ENCODE measurements around the gene RB1. TPM values are rescaled to one million over a fixed set of nuclear protein-coding genes. Genes with fewer than 3 reads are reported as not detected.

Gene RB1
- total RNA-seq, 2 experiments from 2014 or later: 25.1 to 25.6 TPM

DNA sequence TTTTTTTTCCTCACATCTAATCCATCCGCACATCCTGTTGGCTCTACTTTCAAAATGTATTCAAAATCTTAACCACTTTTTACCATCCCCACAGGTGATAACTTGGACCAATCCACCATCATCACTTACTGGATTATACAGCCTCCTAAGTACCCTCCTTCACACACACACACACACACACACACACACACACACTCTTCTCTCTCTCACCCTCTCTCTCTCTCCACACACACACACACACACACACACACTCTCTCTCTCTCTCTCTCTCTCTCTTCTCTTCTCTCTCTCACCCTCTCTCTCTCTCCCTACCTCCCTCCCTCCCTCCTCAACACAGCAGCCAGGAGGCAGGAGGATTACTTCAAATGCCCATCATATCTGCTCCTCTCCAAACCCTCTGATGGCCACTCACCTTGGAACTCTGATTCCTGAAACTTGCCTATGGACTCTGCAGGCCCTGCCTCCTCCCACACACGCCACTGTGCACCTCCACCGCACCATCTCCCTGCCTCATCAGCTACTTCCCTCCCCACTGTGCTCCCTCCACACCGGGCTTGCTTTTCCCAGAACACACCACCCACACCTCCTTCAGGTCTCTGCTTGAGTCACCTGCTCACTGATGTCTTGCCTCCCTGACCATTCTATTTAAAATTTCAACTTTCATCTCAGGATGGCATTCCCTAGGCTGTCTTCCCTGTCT, 189.7 kb downstream of the RB1 start:
- Mint-ChIP-seq H3K36me3 (ENCODE audit: low read depth) (peaks cover 3% of the 10 kb centered on the region), H3K27ac (no peak overlapping the region), H3K9me3 (no peaks in the 10 kb centered on the region), H3K4me3 (no peak overlapping the region), H3K27me3 (ENCODE audit: low read depth) (no peaks in the 10 kb centered on the region), H3K4me1 (ENCODE audit: low read depth) (peaks cover 36% of the 10 kb centered on the region)
- CTCF ChIA-PET: interaction anchor here (0.6 to 0.8 kb wide), 2 partner anchors 13 to 47 kb away, joined by 3 read pairs; no protein-coding TSS in a partner anchor
- intact Hi-C loops (cut with micrococcal nuclease): loop anchor here (5.0 kb wide), 2 partner anchors 389 to 484 kb away; partner anchors contain the start of gene FNDC3A
- DNase-seq: peak; percentile 30

DNA sequence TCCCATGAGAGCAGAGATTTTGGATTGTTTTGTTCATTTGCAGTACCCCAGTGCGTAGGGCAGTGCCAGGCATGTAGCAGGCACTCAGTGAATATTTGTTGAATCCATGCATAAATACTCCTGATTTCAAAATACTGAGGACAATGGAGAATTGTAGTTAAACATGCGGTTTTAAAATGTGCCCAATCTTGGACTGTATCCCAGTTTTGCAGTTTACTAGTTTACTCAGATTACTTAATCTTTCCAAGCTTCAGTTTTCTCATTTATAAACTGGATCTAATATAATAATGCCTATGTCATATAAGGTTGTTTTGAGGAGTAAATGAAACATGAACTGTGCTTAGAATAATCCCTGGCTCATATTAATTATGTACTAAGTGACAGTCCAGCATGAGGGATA, 190.3 kb downstream of the RB1 start:
- DNase-seq: no peak
- H3K4me1 Mint-ChIP-seq (ENCODE audit: low read depth): peaks cover 30% of the 10 kb centered on the region
- H3K36me3 Mint-ChIP-seq (ENCODE audit: low read depth): peaks cover 2% of the 10 kb centered on the region
- H3K27ac Mint-ChIP-seq: no peak overlapping the region
- CTCF ChIA-PET: interaction anchor here (0.6 to 1.3 kb wide), 3 partner anchors 12 to 46 kb away, joined by 3 read pairs; no protein-coding TSS in a partner anchor
- intact Hi-C loops (cut with micrococcal nuclease): loop anchor here (5.0 kb wide), 2 partner anchors 388 to 483 kb away; partner anchors contain the start of gene FNDC3A
- H3K27me3 Mint-ChIP-seq (ENCODE audit: low read depth): no peaks in the 10 kb centered on the region
- H3K4me3 Mint-ChIP-seq: no peak overlapping the region
- H3K9me3 Mint-ChIP-seq: no peaks in the 10 kb centered on the region

DNA sequence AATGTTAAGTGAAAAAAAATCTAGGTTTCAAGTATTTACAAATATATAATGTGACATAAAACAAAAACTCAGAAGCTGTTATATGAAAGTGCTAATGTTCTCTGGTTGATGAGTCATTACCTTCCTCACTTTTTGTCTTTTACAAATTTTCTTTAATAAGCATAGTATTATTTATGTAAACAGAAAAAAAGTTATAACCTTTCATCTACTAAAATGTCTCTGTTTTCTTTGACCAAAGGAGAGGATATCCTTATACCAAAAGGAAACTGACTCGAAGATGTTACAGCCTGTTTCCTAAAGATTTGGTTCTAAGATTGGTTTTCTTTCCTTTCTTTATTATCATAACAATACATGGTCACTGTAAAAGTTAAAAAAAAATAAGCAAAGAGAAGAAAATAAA, 191.3 kb downstream of the RB1 start:
- Mint-ChIP-seq H3K27me3 (ENCODE audit: low read depth) (no peaks in the 10 kb centered on the region), H3K4me3 (no peak overlapping the region), H3K9me3 (no peaks in the 10 kb centered on the region), H3K27ac (no peak overlapping the region), H3K36me3 (ENCODE audit: low read depth) (peaks cover under 1% of the 10 kb centered on the region), H3K4me1 (ENCODE audit: low read depth) (peaks cover 21% of the 10 kb centered on the region)
- CTCF ChIA-PET: interaction anchor here (0.7 to 1.3 kb wide), 2 partner anchors 39 to 401 kb away, joined by 3 read pairs; no protein-coding TSS in a partner anchor
- intact Hi-C loops (cut with micrococcal nuclease): loop anchor here (5.0 kb wide), 2 partner anchors 387 to 482 kb away; partner anchors contain the start of gene FNDC3A
- no peak for DNase-seq

DNA sequence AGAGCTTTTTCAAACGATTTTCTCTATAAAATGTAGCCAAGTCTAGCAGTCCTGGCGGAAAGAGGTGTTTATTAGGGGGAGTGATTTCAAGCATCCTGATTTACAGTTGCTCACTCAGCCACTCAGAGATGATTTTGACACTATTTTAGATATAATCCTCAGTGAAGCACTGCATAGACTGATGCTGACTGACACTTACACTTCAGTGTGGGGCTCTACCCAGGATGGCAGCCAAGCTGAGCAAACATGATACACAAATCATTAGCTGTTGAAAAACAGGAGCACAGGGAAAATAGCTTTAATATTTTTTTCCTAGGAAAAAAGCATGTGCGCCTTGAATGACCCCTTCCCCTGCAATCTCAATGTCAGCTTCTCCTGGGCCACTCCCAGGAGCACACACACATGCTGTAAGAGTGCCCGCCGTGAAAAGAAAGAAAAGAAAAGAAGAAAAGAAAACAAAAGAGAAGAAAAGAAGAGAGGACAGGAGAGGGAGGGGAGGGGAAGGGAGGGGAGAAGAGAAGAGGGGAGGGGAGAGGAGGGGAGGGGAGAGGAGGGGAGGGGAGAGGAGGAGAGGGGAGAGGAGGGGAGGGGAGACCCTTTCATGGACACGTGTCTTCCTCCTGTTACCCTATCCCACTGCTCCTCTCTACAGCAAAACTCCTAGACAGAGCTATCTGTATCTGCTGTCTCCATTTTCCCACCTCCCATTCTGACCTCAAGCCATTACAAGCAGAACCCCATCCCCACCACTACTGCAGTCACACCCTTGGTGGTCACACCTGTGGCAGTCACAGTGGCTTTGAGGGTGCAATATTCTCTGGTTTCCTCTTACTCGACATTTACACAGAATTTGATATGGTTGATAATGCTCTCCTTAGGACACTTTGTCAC, 193.0 kb downstream of the RB1 start:
- Mint-ChIP-seq H3K27ac (no peak overlapping the region), H3K27me3 (ENCODE audit: low read depth) (no peaks in the 10 kb centered on the region), H3K9me3 (no peaks in the 10 kb centered on the region), H3K36me3 (ENCODE audit: low read depth) (no peaks in the 10 kb centered on the region), H3K4me1 (ENCODE audit: low read depth) (peaks cover 20% of the 10 kb centered on the region), H3K4me3 (no peak overlapping the region)
- CTCF ChIA-PET: interaction anchor here (0.6 to 0.9 kb wide), 3 partner anchors 9 to 78 kb away, joined by 3 to 4 read pairs (median 3); no protein-coding TSS in a partner anchor
- DNase-seq: no peak
- intact Hi-C loops (cut with micrococcal nuclease): no loop called here

DNA sequence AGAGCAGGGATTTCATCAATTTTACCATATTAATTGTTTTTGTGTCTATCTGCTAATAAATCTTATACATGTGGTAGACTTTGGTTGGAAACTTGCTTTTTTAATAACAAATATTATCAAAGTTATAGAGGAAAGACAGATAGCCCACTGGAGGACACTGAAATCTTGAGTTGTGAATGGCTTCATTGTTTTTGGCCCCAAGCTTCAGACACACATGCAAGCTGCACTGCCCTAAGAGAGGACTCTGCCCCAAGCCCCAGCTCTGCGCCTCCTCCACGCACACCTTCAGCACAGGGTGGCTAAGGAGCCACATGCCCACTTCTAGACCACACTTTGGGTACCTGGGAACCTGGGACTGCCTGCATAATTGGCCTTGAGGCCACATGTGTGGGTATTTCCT, 194.1 kb downstream of the RB1 start:
- H3K27me3 Mint-ChIP-seq (ENCODE audit: low read depth): no peaks in the 10 kb centered on the region

DNA sequence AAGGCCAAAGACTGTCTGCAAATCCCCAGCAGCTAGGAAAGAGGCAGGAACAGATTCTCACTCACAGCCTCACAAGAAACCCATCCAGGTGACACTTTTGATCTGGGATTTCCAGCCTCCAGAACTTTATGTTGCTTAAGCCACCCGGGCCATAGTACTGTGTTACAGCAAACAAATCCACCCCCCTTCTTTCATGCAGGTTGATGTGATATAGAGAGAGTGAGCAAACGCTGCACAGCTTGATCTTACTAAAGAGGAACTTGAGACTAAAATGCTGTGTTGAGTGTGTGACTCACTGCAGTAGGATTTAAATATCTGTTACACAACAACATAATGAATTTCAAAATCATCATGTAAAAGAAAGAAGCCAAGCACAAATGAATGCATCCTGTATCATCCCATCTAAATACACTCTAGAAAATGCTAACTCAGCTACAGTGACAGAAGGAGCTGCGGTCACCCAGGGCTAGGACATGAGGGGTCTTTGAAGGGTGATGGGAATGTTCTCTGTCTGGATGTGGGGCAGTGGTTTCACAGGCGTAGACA, 197.2 kb downstream of the RB1 start:
- Mint-ChIP-seq H3K36me3 (ENCODE audit: low read depth) (no peaks in the 10 kb centered on the region), H3K9me3 (no peaks in the 10 kb centered on the region), H3K27me3 (ENCODE audit: low read depth) (no peaks in the 10 kb centered on the region), H3K4me1 (ENCODE audit: low read depth) (peaks cover 44% of the 10 kb centered on the region), H3K27ac (no peak overlapping the region), H3K4me3 (no peak overlapping the region)
- CTCF ChIA-PET: interaction anchor here (0.6 kb wide), 1 partner anchor 79 kb away, joined by 3 read pairs; no protein-coding TSS in a partner anchor
- DNase-seq: peak; percentile 30
- intact Hi-C loops (cut with micrococcal nuclease): no loop called here

More for the DNA sequence above, 194.1 kb downstream of the RB1 start:
- H3K4me1 Mint-ChIP-seq (ENCODE audit: low read depth): peaks cover 20% of the 10 kb centered on the region
- no peak overlapping the region for H3K27ac Mint-ChIP-seq
- DNase-seq: no peak
- intact Hi-C loops (cut with micrococcal nuclease): no loop called here
- H3K36me3 Mint-ChIP-seq (ENCODE audit: low read depth): no peaks in the 10 kb centered on the region
- CTCF ChIA-PET: no interaction called here
- no peak overlapping the region for H3K4me3 Mint-ChIP-seq
- no peaks in the 10 kb centered on the region for H3K9me3 Mint-ChIP-seq

DNA sequence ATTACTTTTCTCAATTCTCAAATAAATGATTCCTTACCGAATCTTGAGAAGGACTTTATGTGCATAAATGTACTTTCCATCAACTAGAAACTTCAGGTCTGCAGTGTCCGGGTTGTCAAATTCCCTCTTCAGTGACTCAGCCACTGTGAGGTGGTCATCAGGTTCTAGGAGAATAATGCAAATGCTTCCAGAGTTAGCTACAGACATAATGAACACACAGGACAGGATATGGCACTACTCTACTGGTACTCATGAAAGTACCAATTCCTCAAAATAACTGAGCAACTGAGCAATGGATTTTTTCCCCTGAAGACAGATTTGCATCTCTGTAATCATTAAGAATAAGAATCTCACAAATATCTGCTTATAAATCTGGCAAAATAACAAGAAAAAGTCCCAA, 198.2 kb downstream of the RB1 start:
- Mint-ChIP-seq H3K9me3 (no peaks in the 10 kb centered on the region), H3K36me3 (ENCODE audit: low read depth) (no peaks in the 10 kb centered on the region), H3K4me3 (no peak overlapping the region), H3K4me1 (ENCODE audit: low read depth) (peaks cover 49% of the 10 kb centered on the region), H3K27me3 (ENCODE audit: low read depth) (no peaks in the 10 kb centered on the region), H3K27ac (no peak overlapping the region)
- intact Hi-C loops (cut with micrococcal nuclease): no loop called here
- CTCF ChIA-PET: no interaction called here
- no peak for DNase-seq

DNA sequence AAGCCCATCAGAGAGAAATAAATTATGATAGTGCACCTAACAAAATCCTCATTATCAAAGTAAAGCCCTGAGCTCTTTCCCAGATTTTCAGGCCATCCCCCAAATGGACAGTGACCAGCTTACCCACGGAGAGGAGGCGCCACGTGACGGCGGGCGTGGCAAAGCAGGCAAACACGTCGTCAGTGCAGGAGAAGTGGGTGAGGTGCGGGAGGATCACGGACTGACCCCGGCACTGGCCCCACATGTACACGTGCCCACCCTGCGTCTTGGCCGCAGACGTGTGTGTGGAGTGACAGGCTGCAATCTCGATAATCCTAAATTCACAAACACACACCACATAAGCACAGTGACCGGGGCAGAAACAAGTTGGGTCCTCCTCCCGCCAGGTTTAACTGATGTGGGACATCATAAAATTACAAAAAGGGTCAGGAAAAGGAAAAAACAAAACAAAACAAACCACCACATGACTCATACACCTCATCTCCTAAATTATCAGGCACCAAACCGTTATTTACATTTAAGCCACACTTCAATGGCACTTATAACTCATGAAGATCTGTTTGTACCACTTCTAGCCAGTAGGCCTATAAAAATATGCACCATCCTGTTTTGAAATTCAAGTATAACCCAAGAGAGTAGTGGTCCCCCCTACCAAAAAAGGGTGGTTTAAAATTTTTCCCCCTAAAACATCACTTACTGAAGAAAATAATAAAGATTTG, 199.2 kb downstream of the RB1 start:
- H3K27me3 Mint-ChIP-seq (ENCODE audit: low read depth): no peaks in the 10 kb centered on the region

DNA sequence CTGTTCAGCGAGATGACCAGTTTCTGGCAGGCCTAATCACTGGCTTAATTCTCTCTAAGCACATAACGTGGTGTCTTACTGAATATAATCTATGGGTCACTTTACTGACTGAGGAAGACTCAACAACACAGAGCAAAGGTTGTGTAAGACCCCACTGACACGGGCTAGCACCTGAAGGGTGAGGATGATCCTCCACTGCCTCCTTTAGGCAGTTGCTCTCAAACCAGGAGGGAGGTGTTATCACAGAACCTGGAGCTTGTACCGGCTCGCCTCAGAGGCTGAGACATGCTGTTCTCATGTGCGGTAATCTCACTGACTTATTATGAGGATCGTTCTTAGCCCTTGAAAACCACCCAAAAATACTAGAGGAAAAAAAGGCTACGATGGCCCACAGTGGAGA, 201.1 kb downstream of the RB1 start:
- peak overlapping the region; percentile 10 for H3K4me3 Mint-ChIP-seq
- intact Hi-C loops (cut with micrococcal nuclease): loop anchor here (1.0 to 2.0 kb wide), 9 partner anchors 14 to 294 kb away; no protein-coding TSS in a partner anchor
- peak overlapping the region; percentile 13 for H3K27ac Mint-ChIP-seq
- DNase-seq: peak; percentile 40
- H3K9me3 Mint-ChIP-seq: no peaks in the 10 kb centered on the region
- H3K36me3 Mint-ChIP-seq (ENCODE audit: low read depth): no peaks in the 10 kb centered on the region
- peaks cover 55% of the 10 kb centered on the region for H3K4me1 Mint-ChIP-seq (ENCODE audit: low read depth)
- no peaks in the 10 kb centered on the region for H3K27me3 Mint-ChIP-seq (ENCODE audit: low read depth)
- CTCF ChIA-PET: interaction anchor here (0.8 to 1.3 kb wide), 2 partner anchors 18 to 75 kb away, joined by 3 read pairs; no protein-coding TSS in a partner anchor

More for the DNA sequence above, 199.2 kb downstream of the RB1 start:
- Mint-ChIP-seq H3K27ac (no peak overlapping the region), H3K4me3 (no peak overlapping the region), H3K4me1 (ENCODE audit: low read depth) (peaks cover 52% of the 10 kb centered on the region), H3K36me3 (ENCODE audit: low read depth) (no peaks in the 10 kb centered on the region), H3K9me3 (no peaks in the 10 kb centered on the region)
- intact Hi-C loops (cut with micrococcal nuclease): no loop called here
- DNase-seq: no peak
- CTCF ChIA-PET: no interaction called here

DNA sequence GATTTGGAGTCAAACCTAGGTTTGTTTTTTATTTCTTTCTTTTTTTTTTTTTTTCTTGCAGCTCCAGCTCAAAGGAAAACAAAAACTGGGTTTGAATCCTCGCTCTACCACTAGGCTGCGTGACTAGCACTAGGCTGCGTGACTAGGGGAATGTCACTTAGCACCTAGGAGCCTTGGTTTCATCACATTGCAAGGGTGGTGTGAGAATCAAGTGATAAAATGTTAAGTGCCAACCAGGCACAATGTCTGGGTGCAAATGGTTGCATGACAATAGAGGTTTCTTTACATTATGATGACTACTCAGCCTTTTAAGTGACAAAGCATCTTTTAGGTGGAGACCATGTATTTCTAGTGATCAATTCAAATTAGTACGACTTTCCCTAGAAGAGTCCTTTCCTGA, 201.5 kb downstream of the RB1 start:
- CTCF ChIA-PET: interaction anchor here (0.6 to 1.3 kb wide), 3 partner anchors 17 to 379 kb away, joined by 3 read pairs; no protein-coding TSS in a partner anchor
- Mint-ChIP-seq H3K27ac (peak overlapping the region; percentile 75), H3K4me1 (ENCODE audit: low read depth) (peaks cover 58% of the 10 kb centered on the region), H3K9me3 (no peaks in the 10 kb centered on the region), H3K4me3 (peak overlapping the region; percentile 59), H3K27me3 (ENCODE audit: low read depth) (no peaks in the 10 kb centered on the region), H3K36me3 (ENCODE audit: low read depth) (no peaks in the 10 kb centered on the region)
- intact Hi-C loops (cut with micrococcal nuclease): loop anchor here (1.0 to 2.0 kb wide), 9 partner anchors 15 to 295 kb away; no protein-coding TSS in a partner anchor
- DNase-seq: peak; percentile 61

DNA sequence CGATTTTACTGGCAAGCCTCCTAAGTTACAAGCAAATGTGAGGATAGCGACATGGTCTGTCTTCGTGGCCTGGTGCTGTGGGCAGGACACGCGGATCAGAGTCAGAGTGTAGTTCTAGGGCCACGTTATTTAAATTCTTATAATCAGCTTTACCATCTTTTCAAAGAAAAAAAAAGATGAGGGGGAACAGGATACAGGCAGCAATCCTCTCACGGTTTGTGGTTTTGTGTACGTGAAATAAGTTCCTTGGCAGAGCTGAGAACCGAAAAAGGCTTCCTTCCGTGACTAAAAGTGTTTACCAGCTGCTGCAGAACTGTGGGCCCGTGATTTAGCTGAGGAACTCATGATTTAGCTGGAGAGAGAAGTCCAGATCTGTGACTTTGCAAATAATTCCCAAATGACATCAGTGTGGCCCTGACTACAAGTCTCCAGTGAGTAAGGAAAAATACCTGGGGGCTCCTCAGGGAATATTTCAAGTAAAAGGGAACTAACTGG, 202.1 kb downstream of the RB1 start:
- intact Hi-C loops (cut with micrococcal nuclease): loop anchor here (1.0 to 2.0 kb wide), 9 partner anchors 15 to 295 kb away; no protein-coding TSS in a partner anchor
- DNase-seq: peak; percentile 70
- Mint-ChIP-seq H3K4me3 (peak overlapping the region; percentile 59), H3K27me3 (ENCODE audit: low read depth) (no peaks in the 10 kb centered on the region), H3K9me3 (no peaks in the 10 kb centered on the region), H3K36me3 (ENCODE audit: low read depth) (no peaks in the 10 kb centered on the region), H3K4me1 (ENCODE audit: low read depth) (peaks cover 56% of the 10 kb centered on the region), H3K27ac (peak overlapping the region; percentile 75)
- CTCF ChIA-PET: interaction anchor here (0.6 to 1.3 kb wide), 9 partner anchors 10 to 379 kb away, joined by 3 to 4 read pairs (median 3); no protein-coding TSS in a partner anchor

All from activated naive CD4-positive, alpha-beta T cell treated with anti-CD3 and anti-CD28 coated beads for 36 hours (primary cell).